ENCODE measurements around the gene ZNF891.

The ZNF891 gene
- long read RNA-seq, donor 1, full-length matches to known transcripts = 5 of 5 reads
- long read RNA-seq, donor 1, partial matches to known transcripts = 0 of 5 reads
- long read RNA-seq, donor 1, other reads (novel, unspliced or antisense) = 0 of 5 reads
- long read RNA-seq, donor 2, full-length matches to known transcripts = 1 of 1 reads
- long read RNA-seq, donor 2, partial matches to known transcripts = 0 of 1 reads
- long read RNA-seq, donor 2, other reads (novel, unspliced or antisense) = 0 of 1 reads
- long read RNA-seq, donor 3 = 0 reads
- long read RNA-seq, donor 4, full-length matches to known transcripts = 3 of 3 reads
- long read RNA-seq, donor 4, partial matches to known transcripts = 0 of 3 reads
- long read RNA-seq, donor 4, other reads (novel, unspliced or antisense) = 0 of 3 reads
- long read RNA-seq, donor 5, full-length matches to known transcripts = 4 of 36 reads
- long read RNA-seq, donor 5, partial matches to known transcripts = 32 of 36 reads
- long read RNA-seq, donor 5, other reads (novel, unspliced or antisense) = 0 of 36 reads
- long read RNA-seq, donor 6, full-length matches to known transcripts = 2 of 29 reads
- long read RNA-seq, donor 6, partial matches to known transcripts = 27 of 29 reads
- long read RNA-seq, donor 6, other reads (novel, unspliced or antisense) = 0 of 29 reads
- long read RNA-seq, donor 7, full-length matches to known transcripts = 4 of 4 reads
- long read RNA-seq, donor 7, partial matches to known transcripts = 0 of 4 reads
- long read RNA-seq, donor 7, other reads (novel, unspliced or antisense) = 0 of 4 reads
- long read RNA-seq, donor 8, full-length matches to known transcripts = 2 of 2 reads
- long read RNA-seq, donor 8, partial matches to known transcripts = 0 of 2 reads
- long read RNA-seq, donor 8, other reads (novel, unspliced or antisense) = 0 of 2 reads

DNA sequence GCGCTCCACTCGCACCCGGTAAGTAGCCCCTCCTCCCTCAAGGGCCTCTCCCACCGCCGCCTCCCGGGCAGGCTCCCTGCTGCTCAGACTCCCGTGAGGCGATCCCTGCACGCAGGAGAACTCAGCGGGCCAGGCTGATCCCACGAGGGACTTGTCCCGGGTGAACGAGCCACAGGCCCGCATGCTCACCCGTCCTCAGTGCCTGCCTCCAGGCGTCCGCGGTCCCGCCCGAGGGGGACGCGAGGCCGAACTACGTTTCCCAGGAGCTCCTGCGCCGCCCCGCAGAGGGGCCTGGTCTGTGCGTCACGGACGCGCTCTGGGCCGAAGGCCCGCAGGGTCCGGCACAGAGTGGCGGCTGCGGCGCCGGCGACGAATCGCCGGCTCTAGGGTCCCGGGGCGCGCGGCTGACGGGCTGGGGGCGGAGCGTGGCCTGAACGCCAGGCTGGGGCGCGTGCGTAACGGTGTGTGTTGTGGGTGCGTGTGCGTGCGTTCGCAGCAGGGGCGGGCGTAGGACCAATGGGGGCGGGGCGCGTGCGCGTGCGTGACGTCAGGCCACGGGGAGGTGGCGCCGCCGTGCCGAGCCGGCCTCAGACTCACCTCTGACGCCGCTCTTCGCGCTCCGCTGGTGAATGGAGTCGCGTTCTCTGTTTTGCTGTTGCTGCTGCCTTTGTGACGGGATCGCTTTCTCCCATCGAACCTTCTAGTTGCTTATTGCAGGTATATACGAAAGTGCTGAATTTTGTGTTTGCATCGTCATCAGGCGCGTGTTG lies at the start of gene ZNF891, which contains the start of gene ZNF10:
ZNF891 (minus strand) TSS at position 237 of the 770 bp plus-strand sequence. CDS start 8,356 bp downstream, outside the sequence.
ZNF10 (plus strand) TSS at position 590 of the 770 bp plus-strand sequence. CDS start 13,866 bp downstream, outside the sequence.
- peak; percentile 99 for DNase-seq

DNA sequence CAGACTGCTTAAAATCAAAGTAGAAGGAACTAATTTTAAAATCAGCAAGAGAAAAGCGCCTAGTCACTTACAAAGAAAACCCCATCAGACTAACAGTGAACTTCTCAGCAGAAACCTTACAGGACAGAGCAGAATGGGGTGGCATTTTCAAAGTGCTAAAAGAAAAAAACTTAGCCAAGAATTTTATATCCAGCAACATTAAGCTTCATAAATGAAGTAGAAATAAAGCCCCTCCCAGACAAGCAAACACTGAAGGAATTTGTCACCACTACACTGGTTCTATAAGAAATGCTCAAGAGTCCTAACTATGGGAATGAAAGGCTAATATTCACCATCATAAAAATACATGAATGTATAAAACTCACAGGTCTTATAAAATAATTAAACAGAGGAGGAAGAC lies 44.8 kb upstream of the ZNF891 start:
- no peak for DNase-seq

DNA sequence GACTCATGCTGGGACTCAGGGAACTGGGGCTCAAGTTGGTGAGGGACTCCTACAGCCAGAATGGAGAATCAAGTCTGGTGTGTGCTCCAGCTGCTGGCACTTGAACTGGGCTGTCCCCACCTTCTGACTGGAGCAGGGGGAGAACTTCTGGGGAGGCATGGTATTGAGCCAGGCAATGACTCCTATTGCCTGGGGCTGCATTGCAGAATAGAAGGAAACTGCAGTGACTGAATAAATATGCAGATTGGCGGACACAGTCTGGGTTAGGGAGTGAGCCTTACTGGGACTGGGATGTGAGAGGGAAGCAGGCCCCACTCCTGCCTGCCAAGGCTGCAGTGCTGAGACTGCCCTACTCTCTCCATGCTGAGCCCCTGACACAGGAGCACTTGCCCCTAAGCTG lies 42.4 kb upstream of the ZNF891 start:
- no peak for DNase-seq

DNA sequence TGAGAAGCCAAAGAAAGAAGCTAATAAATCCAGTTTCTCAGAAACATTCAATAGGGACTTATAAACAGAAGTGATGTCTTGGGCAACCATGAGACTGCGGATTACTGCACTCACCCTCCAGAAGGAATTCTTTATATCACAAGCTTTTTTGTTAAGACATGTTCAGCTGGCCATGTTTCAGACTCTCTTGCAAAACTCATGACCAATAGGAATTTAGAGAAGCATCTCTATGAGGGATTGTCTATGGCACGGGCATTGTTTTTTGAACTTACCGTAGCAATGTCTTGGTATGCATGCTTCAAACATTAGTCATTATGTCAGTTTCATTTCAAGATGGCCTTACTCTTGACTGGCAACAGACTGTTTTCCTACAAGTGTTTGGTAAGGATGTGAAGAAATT lies 35.7 kb upstream of the ZNF891 start:
- no peak for DNase-seq

DNA sequence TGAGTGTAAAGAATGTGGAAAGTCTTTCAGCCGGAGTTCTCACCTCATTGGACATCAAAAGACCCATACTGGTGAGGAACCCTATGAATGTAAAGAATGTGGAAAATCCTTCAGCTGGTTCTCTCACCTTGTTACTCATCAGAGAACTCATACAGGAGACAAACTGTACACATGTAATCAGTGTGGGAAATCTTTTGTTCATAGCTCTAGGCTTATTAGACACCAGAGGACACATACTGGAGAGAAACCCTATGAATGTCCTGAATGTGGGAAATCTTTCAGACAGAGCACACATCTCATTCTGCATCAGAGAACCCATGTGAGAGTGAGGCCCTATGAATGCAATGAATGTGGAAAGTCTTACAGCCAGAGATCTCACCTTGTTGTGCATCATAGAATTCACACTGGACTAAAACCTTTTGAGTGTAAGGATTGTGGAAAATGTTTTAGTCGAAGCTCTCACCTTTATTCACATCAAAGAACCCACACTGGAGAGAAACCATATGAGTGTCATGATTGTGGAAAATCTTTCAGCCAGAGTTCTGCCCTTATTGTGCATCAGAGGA lies 26.1 kb upstream of the ZNF891 start:
- DNase-seq = no peak

DNA sequence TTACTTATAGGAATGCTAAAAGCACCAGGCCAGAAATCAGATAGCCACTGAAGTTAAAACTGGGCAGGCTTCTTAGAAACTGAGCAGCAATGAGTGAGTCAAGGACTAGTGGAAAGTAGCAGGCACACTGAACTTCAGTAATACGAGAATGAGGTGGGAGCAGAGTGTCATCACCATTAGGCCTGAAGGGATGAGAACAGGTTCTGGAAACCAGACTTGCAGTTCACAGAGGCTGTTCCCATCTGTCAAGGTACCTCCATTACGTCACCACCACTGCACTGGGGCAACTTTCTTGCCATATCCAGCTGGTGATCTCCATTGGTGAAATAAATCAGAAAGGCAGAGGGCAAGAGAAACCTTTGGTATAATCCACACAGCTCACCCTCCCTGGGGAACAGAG lies 15.9 kb upstream of the ZNF891 start:
- no peak for DNase-seq

DNA sequence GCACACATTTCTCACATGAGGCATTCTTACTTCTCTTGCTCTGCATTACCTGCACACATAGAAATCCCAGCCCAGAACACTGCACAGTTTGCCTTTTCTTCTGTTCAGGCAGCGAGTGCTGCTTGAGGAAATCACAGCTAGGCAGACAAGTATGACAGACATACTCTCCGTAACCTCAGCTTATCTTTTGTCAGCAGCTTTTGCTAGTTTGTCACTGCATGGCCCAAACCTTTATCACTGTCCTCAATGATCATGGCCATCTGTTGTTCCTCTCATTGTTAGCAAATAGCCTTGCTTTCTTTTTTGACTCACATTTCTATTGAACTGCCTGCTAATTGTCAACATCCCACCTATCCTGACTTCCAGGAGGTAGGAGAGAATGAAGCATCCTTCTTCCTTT lies 5.7 kb upstream of the ZNF891 start:
- no peak for DNase-seq

DNA sequence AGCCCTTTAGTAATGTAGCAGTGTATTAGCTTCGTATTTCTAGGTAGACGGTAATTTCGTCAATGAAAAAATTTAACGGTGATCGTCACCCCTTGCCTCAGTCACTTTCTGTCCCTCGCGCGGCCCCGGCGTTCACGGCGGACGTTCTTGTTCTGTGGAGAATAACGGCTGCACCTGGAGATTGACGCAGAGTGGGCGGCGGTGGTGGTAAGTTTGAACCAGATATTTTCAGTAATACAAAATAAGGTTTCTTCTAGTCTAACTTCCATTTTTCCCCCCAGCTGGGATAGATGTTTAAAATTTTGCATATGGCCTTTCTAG lies 694 bp upstream of the ZNF891 start:
- DNase-seq = no peak

DNA sequence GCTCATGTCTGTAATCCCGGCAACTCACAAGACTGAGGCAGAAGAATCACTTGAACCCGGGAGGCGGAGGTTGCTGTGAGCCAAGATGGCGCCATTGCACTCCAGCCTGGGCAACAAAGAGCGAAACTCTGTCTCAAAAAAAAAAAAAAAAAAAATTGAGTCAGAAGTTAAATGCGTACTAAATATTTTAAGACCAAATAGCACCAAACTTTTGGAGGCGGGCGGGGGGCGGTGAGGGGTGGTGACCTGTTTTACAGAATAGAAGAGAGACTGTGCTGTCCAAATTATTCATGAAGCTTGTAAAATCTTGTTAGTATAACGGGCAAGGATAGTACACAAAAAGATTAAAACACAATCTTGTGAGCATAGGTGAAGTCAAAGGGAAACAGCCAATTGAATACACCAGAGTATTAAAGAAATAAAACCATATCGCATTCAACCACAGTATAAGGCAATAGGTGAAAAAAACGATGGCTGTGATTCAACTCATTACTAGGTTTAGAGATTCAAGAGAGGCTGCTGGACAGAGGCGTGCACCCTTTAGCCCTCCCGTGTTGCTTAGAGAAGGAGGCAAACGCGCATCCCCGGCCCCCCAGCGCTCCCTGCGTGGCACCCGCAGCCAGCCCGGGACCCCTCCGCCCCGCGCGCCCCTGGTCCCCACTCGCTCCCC lies 571 bp downstream of the ZNF891 start:
- DNase-seq = no peak

DNA sequence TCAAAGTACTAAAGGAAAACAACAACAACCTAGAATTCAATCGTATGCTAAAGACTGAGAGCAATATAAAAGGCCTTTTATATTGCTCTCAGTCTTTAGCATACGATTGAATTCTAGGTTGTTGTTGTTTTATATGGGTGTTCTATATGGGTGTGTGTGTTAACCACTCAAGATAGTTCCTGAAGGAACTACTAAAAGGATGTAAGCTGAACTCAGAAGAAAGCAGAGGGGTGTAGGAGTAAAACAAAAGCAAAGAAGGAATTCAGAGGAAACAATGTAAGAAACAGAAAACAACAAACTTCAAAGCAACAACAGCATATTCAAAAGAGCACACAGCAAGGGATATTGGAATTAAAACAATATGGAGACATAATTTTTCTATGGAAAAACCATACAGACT lies 5.4 kb downstream of the ZNF891 start:
- DNase-seq = no peak

DNA sequence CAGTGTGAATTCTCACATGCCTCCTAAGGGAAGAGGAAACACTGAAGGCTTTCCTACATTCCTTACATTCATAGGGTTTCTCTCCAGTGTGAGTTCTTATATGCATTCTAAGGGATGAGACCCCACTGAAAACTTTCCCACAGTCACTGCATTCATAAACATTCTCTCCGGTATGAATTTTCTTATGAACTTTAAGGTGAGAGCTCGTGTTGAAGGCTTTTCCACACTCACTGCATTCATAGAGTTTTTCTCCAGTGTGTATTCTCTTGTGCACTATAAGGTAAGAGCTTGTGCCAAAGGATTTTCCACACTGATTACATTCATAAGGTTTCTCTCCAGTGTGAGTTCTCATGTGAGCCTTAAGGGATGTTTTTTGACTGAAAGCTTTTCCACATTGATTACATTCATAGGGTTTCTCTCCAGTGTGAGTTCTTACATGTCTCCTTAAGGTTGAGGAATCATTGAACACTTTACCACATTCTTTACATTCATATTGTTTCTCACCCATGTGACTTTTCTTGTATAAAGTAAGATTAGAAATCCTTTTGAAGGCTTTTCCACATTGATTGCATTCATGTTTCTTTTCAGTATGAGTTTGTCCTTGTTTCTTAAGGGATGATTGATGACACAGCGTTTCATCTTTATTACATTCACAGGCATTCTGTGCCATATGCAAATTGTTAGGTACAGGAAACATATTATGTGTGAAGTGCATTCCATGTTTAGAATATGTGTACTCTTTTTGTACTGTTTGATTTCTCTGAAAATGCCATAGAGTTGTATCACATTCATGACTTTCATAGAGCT lies 9.5 kb downstream of the ZNF891 start:
- no peak for DNase-seq

DNA sequence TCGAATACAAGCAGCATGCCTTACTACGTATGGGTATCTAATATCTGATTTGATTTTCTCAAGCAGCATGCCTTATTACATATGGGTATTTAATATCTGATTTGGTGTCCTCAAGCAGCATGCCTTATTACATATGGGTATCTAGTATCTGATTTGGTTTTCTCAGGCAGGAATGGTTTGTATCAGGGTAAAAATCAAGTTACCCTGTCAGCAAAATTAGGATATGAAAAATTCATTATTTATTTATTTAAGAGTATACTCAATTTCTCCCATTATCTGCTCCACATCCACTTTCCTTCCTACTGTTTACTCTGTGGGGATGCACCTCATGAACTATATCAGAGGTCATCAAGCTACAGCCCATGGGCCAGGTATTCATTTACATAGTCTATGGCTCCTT lies 21.9 kb downstream of the ZNF891 start:
- no peak for DNase-seq

DNA sequence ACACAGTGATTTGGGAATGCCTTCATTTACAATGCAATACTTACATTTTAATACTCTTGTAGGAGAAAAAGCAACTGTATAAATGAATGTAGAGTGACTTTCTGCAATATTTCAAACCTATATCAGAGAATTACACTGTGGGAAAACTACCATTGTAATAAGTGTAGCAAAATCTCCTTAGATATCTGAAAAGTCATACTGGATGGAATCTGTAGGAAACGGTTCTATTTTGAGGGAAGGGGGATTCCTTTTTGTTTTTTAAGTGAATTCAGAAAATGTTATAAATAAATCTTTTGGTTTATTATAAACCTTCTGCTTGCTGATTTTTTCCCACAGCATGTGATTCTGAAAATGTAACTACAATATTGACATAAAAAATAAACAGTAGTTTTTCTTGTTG lies 23.0 kb downstream of the ZNF891 start:
- DNase-seq = no peak

DNA sequence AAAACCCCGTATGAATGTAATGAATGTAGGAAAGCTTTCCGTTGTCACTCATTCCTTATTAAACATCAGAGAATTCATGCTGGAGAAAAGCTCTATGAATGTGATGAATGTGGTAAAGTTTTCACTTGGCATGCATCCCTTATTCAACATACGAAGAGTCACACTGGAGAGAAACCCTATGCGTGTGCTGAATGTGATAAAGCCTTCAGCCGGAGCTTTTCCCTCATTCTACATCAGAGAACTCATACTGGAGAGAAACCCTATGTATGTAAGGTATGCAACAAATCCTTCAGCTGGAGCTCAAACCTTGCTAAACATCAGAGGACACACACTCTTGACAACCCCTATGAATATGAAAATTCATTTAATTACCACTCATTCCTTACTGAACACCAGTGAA lies 23.8 kb downstream of the ZNF891 start:
- no peak for DNase-seq

DNA sequence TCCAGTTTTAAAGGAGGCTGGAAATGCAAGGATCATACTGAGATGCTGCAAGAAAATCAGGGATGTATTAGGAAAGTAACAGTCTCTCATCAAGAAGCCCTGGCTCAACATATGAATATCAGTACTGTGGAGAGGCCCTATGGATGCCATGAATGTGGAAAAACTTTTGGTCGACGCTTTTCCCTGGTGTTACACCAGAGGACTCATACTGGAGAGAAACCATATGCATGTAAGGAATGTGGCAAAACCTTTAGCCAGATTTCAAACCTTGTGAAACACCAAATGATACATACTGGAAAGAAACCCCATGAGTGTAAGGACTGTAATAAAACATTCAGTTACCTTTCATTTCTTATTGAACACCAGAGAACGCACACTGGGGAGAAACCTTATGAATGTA lies 24.5 kb downstream of the ZNF891 start:
- DNase-seq = no peak

DNA sequence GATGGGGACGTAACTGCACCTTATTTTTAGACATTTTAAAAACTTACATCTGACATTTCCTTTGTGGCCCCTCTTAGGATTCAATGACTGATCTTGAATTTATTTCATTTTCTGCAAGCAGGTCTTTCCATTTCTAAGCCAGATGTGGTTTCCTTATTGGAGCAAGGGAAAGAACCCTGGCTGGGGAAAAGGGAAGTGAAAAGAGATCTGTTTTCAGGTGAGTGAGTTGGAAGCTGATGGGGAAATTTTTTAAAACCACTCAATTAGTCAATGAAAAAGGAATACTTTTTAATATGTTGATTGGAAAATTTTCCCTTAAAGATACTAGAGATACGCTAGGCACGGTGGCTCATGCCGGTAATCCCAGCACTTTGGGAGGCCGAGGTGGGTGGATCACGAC lies 46.7 kb downstream of the ZNF891 start:
- no peak for DNase-seq

DNA sequence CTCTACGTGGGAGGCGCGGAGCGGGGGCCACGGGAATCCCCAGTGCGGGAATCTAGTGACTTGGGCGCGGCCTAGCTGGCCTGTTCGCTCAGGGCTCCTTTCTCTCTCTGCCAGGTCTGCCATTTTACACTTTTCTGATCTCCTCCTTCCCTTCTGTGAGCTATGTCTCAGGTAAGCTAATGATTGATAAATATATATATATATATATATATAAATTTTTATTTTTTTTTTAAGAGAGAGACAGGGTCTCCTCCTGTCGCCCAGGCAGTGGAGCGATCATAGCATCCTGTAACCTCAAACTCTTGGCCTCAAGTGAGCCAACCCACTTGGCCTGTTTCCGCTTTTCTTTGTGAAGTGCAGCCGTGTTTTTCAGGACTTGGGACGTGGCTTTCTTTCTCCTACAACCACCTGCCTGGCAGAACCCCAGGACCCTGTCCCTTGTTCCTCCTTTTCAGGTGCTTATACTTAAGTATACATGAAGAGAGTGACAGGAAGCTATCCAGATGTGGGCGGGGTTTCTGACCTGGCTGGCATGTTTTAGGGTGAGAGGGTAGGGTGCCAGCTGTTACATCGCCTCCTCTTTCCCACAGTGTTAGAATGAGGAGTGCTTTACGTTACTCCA lies 48.8 kb downstream of the ZNF891 start:
- no peak for DNase-seq

DNA sequence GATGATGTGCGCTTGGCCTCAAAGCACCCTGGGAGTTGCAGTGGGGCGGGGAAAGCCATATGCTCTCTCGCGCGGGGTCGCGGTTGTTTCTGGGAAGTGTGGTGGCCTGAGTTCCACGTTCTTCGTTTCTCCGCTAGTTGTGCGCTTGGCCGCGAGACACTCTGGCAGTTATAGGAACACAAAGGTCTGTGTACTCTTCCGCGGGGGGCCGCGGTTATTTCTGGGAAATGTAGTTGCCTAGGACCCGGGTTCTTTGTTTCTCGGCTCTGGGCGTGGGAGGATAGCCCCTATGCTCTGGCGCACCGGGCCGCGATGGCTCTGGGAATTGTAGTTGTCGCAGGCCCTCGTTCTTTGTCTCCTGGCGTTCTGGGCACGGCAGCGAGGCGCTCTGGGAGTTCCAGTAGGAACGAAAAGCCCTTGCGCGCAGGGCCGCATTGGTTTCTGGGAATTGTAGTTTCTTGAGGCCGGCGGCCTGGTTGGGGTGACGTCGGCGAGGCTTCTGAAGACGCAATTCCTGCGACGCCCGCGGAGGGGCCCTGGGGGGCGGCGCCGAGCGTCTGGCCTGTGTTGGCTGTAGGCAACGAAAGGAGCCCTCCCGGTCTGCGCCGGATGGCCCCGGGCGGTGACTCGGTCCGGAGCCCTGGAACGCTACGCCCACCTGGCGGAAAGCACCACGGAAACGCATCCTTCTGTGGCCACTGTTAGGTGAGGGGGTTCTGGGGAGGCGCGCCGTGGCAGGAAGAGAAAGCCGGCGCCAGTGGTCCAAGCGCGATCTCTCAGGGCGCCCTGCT lies 49.5 kb downstream of the ZNF891 start, which contains the start of gene ZNF140:
ZNF140 (plus strand) TSS at position 556 of the 791 bp plus-strand sequence. CDS start 398 bp downstream, outside the sequence.
- DNase-seq = peak; percentile 97

DNA sequence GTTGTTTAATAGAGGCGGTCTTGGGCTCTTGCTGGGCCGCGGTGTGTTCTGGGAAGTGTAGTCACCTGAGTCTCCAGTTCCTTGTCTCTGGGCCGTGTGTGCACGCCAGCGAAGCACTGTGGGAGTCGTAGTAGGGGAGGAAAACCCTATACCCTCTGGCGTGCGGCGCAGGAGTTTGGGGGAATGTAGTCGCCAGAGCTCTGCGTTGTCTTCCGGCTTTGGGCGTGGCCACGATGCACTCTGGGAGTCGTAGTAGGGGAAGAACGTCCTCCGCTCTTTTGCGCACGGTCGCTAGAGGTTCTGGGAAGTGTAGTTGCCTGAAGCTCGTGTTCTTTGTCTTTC lies 50.1 kb downstream of the ZNF891 start:
- DNase-seq = no peak

Data from right kidney (tissue), 9 donors.